NCI-H146 (cell line): ENCODE results near the gene MED8.
A peak's percentile ranks its signal among the peaks of the same experiment; 100 is the strongest.
"Not testable (repeated sequence)": the region's sequence is repeated elsewhere in the genome, so short reads cannot be mapped to it uniquely, and the experiment has no call there.

Source experiments
- DNase-seq: peaks from one replicate; lab custom pipeline; 2025; lab: John Stamatoyannopoulos, UW

MED8 gene

GRCh38 chr1:43382027-43382779 is 7.4 kb downstream of the MED8 start:
- no peak for DNase-seq

DNA sequence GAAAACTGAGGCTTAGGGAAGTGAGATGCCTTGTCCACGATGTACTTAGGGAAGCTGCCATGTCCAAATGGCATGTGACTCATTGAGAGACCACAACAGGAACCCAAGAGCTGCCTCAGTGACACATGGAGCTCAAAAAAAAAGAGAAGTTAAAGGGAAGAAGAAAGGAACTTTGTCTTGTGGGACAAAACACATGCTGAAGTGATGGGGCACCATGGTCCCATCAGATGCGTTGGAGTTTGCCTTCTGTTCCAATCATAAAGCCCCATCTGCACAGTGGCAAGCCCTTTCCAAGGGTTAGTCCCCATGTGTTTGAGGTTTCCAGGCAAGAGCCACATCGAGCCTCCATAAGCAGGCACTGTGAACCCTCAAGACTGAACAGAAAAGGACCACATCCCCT is 8.0 kb downstream of the MED8 start:
- no peak for DNase-seq

- DNase-seq, result no peak
These were observed 10.1 kb downstream of the MED8 start for GRCh38 chr1:43379476-43379875.

GRCh38 chr1:43377831-43378230 is 11.8 kb downstream of the MED8 start:
- DNase-seq, result no peak

GRCh38 chr1:43376723-43377235 is 12.8 kb downstream of the MED8 start:
- no peak for DNase-seq

GRCh38 chr1:43373066-43373940 is 16.3 kb downstream of the MED8 start:
- no peak for DNase-seq

DNA sequence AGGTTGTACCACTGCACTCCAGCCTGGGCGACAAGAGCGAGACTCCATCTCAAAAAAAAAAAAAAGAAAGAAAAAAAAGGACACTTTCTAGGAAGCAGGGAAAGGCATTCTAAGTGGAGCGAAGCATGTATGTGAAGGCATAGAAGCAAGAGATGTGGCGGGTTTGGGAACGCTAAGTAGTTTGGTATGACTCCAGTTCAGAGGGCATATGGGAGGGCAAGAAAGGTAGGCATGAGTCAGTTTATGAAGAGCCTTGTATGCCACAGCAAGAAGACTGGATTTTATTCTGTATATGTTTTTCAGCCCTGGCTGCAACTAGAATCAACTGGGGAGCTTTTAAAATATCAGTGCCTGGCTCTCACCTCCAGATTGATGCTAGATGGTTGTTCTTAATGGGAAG is 17.4 kb downstream of the MED8 start:
- DNase-seq, result no peak

- DNase-seq, result no peak
These were observed 19.0 kb downstream of the MED8 start for GRCh38 chr1:43370564-43370963.

- not testable (repeated sequence) for DNase-seq
These were observed 19.8 kb downstream of the MED8 start for GRCh38 chr1:43369779-43370178.

DNA sequence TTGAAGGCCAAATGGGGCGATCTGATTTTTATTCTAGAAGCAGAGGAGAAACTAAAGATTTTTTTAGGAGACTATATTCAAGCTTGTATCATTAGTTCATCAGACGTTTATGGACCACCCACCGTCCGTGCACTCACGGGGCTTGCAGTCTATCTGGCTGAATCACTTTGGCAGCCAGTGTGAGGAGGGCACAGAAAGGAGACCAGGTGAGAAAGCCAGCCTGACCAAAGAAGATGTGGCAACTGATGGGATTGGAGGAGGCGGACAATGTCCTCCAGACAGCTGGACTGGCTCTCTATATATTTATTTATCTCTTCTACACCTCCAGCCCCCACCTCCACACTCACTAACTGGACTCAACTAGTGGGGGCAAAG is 21.0 kb downstream of the MED8 start:
- DNase-seq, result peak; percentile 4

- DNase-seq, result peak; percentile 86
These were observed 21.5 kb downstream of the MED8 start, which contains the start of gene ELOVL1 for GRCh38 chr1:43367904-43368645. TSS of gene ELOVL1 (minus strand) at chr1:43368011. CDS start at chr1:43365609, 2,402 bp downstream.

GRCh38 chr1:43367026-43367903 is 22.3 kb downstream of the MED8 start:
- DNase-seq, result peak; percentile 69

DNA sequence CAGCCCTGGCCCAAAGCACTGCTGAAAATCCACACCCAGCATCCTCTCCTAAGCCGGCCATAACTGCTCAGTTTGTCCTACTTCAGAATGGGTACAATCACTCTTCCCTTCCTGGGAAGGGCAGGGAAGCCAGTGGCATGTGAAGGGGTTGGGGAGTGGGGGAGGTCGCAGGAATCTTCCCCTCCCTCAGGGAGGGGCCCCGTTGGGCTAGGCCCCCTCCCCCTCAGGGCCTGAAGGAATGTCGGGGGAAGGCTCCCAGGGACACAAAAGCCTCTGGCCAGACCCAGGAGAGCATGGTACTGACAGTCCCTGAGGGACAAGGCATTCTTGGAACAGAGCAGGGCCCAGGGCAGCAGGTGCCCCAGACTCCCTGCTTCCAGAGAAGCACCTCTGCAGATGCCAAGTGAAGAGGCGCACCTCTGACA is 23.0 kb downstream of the MED8 start:
- no peak for DNase-seq

DNA sequence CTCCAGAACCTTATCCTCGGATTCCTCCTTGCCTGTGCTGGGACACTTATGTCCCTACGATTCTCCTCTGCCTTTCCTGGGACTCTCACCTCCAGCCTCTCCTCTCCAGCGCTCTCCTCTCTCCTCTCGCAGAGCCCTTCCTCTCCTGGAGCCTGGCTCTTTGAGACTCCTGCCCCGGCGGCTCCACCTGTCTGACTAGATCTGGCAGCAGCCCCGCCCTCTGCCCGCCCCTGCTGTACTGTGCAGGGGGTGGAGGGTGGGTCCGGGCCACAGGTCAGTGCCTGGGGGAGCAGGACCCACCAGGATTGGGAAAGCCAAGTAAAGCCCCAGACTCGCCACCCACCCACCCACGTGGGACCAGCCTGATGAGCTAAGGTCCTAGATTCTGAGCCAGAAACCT is 23.4 kb downstream of the MED8 start:
- DNase-seq, result peak; percentile 9

GRCh38 chr1:43365678-43366077 is 23.9 kb downstream of the MED8 start:
- DNase-seq, result no peak

DNA sequence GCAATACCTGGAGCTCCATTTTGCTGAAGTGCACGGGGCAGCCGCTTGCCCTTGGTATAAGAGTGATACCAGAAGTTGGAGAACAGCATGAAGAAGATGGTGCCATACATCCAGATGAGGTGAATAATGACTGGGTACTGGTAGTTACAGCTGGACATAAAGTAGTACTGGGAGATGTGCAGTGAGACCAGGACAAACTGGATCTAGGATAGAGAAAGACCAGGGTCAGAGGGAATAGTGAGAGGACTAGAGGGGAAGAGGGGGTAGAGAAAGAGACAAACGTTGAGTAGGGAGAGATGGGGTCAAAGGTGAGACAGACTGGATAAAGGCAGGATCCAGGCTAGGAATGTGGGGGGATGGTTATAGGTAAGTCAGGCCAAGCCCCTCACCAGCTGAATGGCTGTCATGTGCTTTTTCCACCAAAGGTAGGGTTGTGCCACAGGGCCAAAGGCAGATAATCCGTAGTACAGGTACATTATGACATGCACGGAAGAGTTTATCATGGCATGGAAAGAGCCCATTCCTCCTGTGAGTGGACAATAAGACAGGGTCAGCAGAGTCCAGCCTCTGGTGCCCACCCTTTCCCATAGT is 25.6 kb downstream of the MED8 start:
- no peak for DNase-seq

GRCh38 chr1:43363283-43363934 is 26.2 kb downstream of the MED8 start:
- no peak for DNase-seq

DNA sequence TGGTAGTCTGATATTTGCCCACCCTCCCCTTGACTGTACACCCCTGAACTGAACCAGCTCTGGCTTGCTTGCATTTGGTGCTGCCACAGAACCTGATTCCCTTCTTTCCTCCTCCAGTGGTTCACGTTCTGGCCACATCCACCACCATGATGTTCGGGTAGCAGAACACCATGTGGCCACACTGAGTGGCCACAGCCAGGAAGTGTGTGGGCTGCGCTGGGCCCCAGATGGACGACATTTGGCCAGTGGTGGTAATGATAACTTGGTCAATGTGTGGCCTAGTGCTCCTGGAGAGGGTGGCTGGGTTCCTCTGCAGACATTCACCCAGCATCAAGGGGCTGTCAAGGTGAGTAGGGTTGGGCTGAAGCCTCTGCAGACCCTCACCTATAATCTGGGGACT is 29.0 kb downstream of the MED8 start:
- no peak for DNase-seq

GRCh38 chr1:43359696-43360095 is 29.9 kb downstream of the MED8 start:
- DNase-seq, result no peak
